Activated CD4-positive, alpha-beta T cell treated with anti-CD3 and anti-CD28 coated beads for 36 hours (primary cell): Measurements from ENCODE around the gene OCIAD1. TPM values are rescaled to one million over a fixed set of nuclear protein-coding genes. Genes with fewer than 3 reads are reported as not detected.

Experiments
- ATAC-seq: fragments of 200-7000 bp; cut with Tn5 transposase; one replicate; pipeline ENCODE4 v1.10.0; 2021; ENCODE audit warnings: mild to moderate bottlenecking, moderate library complexity
- CTCF ChIA-PET: fragments of 350-600 bp; sonication (Branson Sonifier 250); formaldehyde crosslinking; loops from one replicate; lab custom pipeline; 2021; ENCODE audit warnings: antibody characterized with exemption; lab: Charles Lee
- POLR2A ChIA-PET: fragments of 350-600 bp; sonication (Branson Sonifier 250); formaldehyde crosslinking; loops from one replicate; lab custom pipeline; 2021; ENCODE audit warnings: antibody characterized with exemption, inconsistent platforms; lab: Charles Lee
- DNase-seq: peaks from one replicate; pipeline ENCODE4 v3.0.0-alpha.2; 2020
- H3K27ac Mint-ChIP-seq: one replicate; pipeline ENCODE4 v1.8.0; 2021; ENCODE audit warnings: mixed read lengths
- H3K27me3 Mint-ChIP-seq: one replicate; pipeline ENCODE4 v1.8.0; 2021; ENCODE audit warnings: mixed read lengths
- H3K36me3 Mint-ChIP-seq: one replicate; pipeline ENCODE4 v1.8.0; 2021; ENCODE audit warnings: low read depth, mixed read lengths
- H3K4me1 Mint-ChIP-seq: one replicate; pipeline ENCODE4 v1.8.0; 2021; ENCODE audit warnings: mixed read lengths
- H3K4me3 Mint-ChIP-seq: one replicate; pipeline ENCODE4 v1.8.0; 2021; ENCODE audit warnings: mild to moderate bottlenecking, moderate library complexity, mixed read lengths
- H3K9me3 Mint-ChIP-seq: one replicate; pipeline ENCODE4 v1.8.0; 2021; ENCODE audit warnings: low read depth, mixed read lengths
- intact Hi-C, 2 experiments: fragments of 100-400 bp; cut with DNase I in 1 of 2; cut with micrococcal nuclease in 1 of 2; formaldehyde crosslinking; loops; one replicate each; pipeline versions ENCODE4 v1.14.2 to v1.15.1; 2022 to 2024; cut with DNase I, micrococcal nuclease
- total RNA-seq, 2 experiments: library from RNA; stranded (reverse); gene quantifications; one replicate each; pipeline ENCODE4 v1.2.3, GENCODE V29; 2021

The OCIAD1 gene, protein sequence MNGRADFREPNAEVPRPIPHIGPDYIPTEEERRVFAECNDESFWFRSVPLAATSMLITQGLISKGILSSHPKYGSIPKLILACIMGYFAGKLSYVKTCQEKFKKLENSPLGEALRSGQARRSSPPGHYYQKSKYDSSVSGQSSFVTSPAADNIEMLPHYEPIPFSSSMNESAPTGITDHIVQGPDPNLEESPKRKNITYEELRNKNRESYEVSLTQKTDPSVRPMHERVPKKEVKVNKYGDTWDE
- total RNA-seq = 100 to 1,000 TPM; 113 to 162 TPM

DNA sequence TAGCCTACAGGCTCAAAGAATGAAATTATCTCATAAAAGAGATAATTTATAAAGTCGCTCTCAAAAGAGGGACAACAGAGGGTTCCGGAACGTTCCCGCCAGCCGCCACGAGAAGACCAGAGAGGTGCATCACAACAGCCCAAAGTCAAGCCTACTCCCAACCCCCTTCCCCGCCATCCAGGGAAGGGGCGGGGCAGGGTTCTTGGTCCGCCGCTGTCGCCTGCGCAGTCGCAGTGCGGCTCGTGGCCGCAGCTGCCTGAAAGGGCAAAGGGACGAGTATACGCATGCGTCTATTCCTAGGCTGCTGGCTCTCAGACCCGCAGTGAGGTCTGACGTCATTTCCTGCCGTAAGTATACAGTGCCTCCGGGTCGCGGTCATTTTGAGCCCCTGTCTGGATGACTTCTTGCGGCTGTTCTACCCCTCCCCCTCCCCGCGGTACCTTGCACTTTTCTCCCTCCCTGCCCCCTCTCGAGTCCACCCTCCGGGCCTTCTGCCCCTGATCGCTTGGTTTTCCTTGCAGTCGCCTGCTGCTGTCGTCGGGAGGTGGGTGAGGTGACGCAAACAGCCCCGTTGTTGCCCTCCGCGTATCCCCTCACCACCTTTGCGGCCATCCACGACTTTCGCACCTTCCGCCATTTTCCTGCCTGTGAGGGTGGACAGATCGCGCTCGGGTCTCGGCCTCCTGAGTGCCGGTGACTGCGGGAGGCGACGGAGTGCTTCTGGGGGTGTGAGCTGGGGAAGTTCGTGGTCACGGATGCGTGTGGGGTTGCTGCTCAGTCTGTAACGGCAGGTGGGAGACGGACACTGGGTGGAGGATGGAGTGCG lies at the start of gene OCIAD1:
OCIAD1 (plus strand) TSS at position 383 of the 826 bp plus-strand sequence. CDS start 1,537 bp downstream, outside the sequence.
- ATAC-seq (peak; percentile 99), DNase-seq (peak; percentile 96)
- Mint-ChIP-seq H3K36me3 (peaks cover 27% of the 10 kb centered on the region), H3K4me3 (peak within 1 kb of the TSS; percentile 100), H3K9me3 (no peaks in the 10 kb centered on the region), H3K27me3 (no peaks in the 10 kb centered on the region), H3K4me1 (peaks cover 23% of the 10 kb centered on the region), H3K27ac (peak within 1 kb of the TSS; percentile 100)
- intact Hi-C loops = loop anchor here (1.0 to 5.0 kb wide), 12 partner anchors 51 to 699 kb away; partner anchors contain the start of genes FRYL (in 2 of the 2), SLAIN2 (in 2 of the 2), OCIAD2 (in 1 of the 2) and TXK (in 1 of the 2)
- ChIA-PET CTCF (interaction anchor here (0.6 to 1.2 kb wide), 3 partner anchors 41 to 492 kb away, joined by 3 read pairs; no protein-coding TSS in a partner anchor), POLR2A (interaction anchor here (0.6 to 0.7 kb wide), 3 partner anchors 52 to 366 kb away, joined by 3 to 4 read pairs (median 3); no protein-coding TSS in a partner anchor)

DNA sequence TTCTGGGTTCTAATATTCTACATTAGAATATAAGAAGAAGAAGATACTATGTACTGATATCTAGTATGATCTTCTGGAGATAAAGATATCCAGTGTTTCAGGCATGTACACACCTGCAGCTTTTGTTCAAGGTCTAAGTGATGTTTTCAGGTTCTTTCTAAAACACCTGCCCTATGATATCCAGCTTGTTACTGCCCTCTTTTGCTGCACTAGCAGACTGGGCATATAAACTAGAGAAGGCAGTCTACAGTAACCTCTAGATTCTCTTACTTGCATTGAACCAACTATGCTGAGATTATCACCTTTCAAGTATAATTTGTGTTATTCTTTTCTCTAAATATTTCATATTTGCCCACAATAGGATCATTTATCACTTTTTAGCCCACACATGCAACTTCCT lies 48.9 kb upstream of the OCIAD1 start:
- Mint-ChIP-seq H3K27ac (no peak overlapping the region), H3K4me3 (no peak overlapping the region), H3K27me3 (no peaks in the 10 kb centered on the region), H3K36me3 (no peaks in the 10 kb centered on the region), H3K4me1 (peaks cover 25% of the 10 kb centered on the region), H3K9me3 (no peaks in the 10 kb centered on the region)
- intact Hi-C loops = loop anchor here in 1 of 2 experiments (5.0 to 10.0 kb wide), 2 partner anchors 183 to 205 kb away; no protein-coding TSS in a partner anchor
- ChIA-PET CTCF (interaction anchor here (0.8 to 1.2 kb wide), 2 partner anchors 125 to 587 kb away, joined by 3 to 4 read pairs; partner anchors contain the start of gene OCIAD2), POLR2A (no interaction called here)
- no peak for DNase-seq
- ATAC-seq = no peak

DNA sequence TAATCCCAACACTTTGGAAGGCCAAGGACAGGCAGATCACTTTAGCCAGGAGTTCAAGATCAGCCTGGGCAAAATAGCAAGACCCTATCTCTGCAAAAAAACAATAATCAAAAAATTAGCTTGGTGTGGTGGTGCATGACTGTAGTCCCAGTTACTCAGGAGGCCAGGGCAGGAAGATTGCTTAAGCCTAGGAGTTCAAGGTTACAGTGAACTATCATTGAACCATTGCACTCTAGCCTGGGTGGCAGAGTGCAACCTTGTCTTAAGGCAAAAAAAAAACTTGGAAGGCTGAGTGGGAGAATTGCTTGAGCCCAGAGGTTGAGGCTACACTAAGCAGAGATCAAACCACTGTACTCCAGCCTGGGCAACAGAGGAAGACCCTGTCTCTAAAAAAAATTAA lies 45.6 kb upstream of the OCIAD1 start:
- Mint-ChIP-seq H3K4me1 (peaks cover 11% of the 10 kb centered on the region), H3K9me3 (no peaks in the 10 kb centered on the region), H3K36me3 (no peaks in the 10 kb centered on the region), H3K4me3 (no peak overlapping the region), H3K27ac (no peak overlapping the region), H3K27me3 (no peaks in the 10 kb centered on the region)
- CTCF ChIA-PET = no interaction called here
- no peak for DNase-seq
- intact Hi-C loops = loop anchor here in 1 of 2 experiments (10.0 kb wide), 1 partner anchor 179 kb away; no protein-coding TSS in a partner anchor
- POLR2A ChIA-PET = no interaction called here
- ATAC-seq = no peak

DNA sequence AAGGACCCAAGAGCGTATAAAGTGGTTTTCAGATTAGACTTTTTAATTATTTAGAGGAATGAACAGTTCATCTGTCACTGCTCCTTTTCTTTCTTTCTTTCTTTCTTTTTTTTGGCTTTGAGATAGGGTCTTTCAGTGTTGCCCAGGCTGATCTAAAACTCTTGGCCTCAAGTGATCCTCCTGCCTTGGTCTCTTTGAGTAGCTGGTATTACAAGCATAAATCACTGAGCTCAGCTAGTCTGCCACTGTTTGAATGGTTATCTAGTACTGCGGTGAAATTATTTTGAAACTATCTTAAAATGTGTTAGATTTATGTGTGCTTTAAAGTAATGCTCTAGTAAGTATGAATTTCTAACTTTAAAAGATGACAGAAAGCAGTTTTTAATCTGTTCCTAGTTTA lies 44.3 kb upstream of the OCIAD1 start:
- no peaks in the 10 kb centered on the region for H3K27me3 Mint-ChIP-seq
- intact Hi-C loops = loop anchor here in 1 of 2 experiments (10.0 kb wide), 1 partner anchor 178 kb away; no protein-coding TSS in a partner anchor
- no peaks in the 10 kb centered on the region for H3K36me3 Mint-ChIP-seq
- no peak for DNase-seq
- ChIA-PET CTCF (interaction anchor here (1.0 kb wide), 1 partner anchor 9 kb away, joined by 3 read pairs; no protein-coding TSS in a partner anchor), POLR2A (no interaction called here)
- no peak for ATAC-seq
- H3K27ac Mint-ChIP-seq = no peak overlapping the region
- peaks cover 4% of the 10 kb centered on the region for H3K4me1 Mint-ChIP-seq
- no peak overlapping the region for H3K4me3 Mint-ChIP-seq
- no peaks in the 10 kb centered on the region for H3K9me3 Mint-ChIP-seq

DNA sequence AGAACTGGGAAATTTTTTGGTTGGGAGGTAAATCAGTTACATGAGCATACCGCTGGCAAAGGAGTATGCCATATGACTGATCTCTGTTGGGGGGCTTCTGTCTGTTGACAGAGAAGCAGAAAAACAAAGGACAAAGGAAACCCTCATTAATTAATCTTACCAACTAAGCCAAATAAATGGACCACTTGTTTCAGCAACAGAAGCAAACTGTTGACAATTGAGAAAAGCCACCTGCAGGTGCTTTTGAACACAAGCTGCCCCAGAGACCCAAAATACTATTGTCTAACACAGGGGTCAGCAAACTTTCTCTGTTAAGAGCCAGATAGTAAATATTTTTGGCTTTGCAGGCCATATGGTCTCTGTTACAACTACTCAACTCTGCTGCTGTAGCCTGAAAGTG lies 43.8 kb upstream of the OCIAD1 start:
- DNase-seq = no peak
- no peaks in the 10 kb centered on the region for H3K36me3 Mint-ChIP-seq
- no peaks in the 10 kb centered on the region for H3K27me3 Mint-ChIP-seq
- ATAC-seq = no peak
- intact Hi-C loops = loop anchor here in 1 of 2 experiments (10.0 kb wide), 1 partner anchor 178 kb away; no protein-coding TSS in a partner anchor
- no peak overlapping the region for H3K4me3 Mint-ChIP-seq
- H3K27ac Mint-ChIP-seq = no peak overlapping the region
- H3K4me1 Mint-ChIP-seq = peaks cover 3% of the 10 kb centered on the region
- ChIA-PET CTCF (no interaction called here), POLR2A (no interaction called here)
- H3K9me3 Mint-ChIP-seq = no peaks in the 10 kb centered on the region

DNA sequence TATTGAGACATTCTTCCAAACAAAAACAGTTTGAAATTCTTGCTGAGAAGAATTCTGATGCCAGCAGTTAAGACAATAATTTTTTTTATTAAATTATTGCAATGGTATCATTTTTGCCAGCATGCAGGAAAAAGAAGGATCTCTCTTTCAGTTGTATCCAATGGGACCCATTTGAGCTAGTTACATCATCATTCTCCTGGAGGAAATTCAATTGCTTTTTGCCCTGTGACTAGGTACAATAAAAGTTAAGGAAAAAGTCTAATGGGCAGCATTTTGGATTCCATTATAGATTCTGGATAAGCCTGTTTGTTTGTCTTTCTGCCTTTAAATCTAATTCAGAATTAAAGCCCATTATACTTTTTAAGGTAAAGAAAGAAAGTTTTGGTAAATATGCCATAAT lies 40.3 kb upstream of the OCIAD1 start:
- H3K4me1 Mint-ChIP-seq = peaks cover 13% of the 10 kb centered on the region
- H3K9me3 Mint-ChIP-seq = no peaks in the 10 kb centered on the region
- H3K27me3 Mint-ChIP-seq = no peaks in the 10 kb centered on the region
- ATAC-seq (no peak), DNase-seq (no peak)
- no peak overlapping the region for H3K27ac Mint-ChIP-seq
- H3K36me3 Mint-ChIP-seq = no peaks in the 10 kb centered on the region
- CTCF ChIA-PET = no interaction called here
- no peak overlapping the region for H3K4me3 Mint-ChIP-seq
- POLR2A ChIA-PET = no interaction called here
- intact Hi-C loops = no loop called here

DNA sequence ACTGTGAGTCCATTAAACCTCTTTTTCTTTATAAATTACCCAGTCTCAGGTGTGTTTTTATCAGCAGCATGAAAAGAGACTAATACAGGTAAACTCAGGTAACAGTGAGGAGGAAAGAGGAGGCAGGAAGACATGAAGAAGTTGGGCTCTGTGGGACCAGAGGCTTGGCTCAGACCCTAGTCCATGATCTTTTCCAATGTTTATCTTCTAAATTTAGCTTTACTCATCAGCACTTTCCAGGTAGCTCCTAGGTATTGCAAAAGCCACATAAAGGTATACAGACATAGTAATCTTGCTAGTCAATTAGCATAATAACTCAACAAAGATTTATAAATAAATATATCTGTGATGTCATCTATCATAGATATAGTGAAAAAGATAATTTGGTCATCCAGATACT lies 39.6 kb upstream of the OCIAD1 start:
- Mint-ChIP-seq H3K4me1 (peaks cover 13% of the 10 kb centered on the region), H3K36me3 (no peaks in the 10 kb centered on the region), H3K9me3 (no peaks in the 10 kb centered on the region), H3K27me3 (no peaks in the 10 kb centered on the region), H3K27ac (no peak overlapping the region), H3K4me3 (no peak overlapping the region)
- DNase-seq = no peak
- intact Hi-C loops = no loop called here
- ChIA-PET CTCF (no interaction called here), POLR2A (no interaction called here)
- no peak for ATAC-seq

DNA sequence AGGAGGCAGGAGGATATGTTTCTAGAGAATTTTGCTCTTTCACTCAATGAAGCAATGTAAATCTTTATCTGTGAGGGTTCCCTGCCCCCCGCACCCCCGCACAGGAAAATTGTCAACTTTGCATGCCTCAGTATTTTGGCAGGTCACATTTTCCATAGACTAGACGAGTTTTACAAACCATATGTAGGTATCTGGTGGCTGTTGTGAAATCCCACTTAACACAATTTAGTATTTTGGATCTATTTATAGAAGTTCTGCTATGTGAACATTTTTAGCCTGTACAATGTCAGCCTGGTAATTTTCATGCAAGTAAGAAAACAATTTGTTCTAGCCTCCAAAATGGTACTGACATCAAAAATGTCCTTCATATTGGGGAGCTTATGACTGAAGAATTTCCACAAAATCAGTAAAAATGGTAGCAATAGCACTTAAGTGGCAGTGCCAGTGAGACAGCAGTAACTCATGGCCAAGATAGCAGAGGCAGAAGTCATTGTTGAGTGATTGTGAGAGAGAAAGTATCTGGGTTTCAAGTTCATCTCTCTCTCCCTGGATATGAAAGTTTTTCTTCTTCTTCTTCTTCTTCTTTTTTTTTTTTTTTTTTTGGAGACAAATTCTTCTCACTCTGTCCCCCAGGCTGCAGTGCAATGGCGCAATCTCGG lies 38.4 kb upstream of the OCIAD1 start:
- Mint-ChIP-seq H3K9me3 (no peaks in the 10 kb centered on the region), H3K27ac (no peak overlapping the region), H3K36me3 (no peaks in the 10 kb centered on the region), H3K4me3 (no peak overlapping the region), H3K27me3 (no peaks in the 10 kb centered on the region), H3K4me1 (peaks cover 13% of the 10 kb centered on the region)
- intact Hi-C loops = no loop called here
- DNase-seq (peak; percentile 23), ATAC-seq (peak; percentile 64)
- CTCF ChIA-PET = interaction anchor here (0.7 to 1.8 kb wide), 2 partner anchors 12 to 214 kb away, joined by 4 read pairs; no protein-coding TSS in a partner anchor
- POLR2A ChIA-PET = interaction anchor here (0.6 kb wide), 1 partner anchor 40 kb away, joined by 3 read pairs; no protein-coding TSS in a partner anchor

DNA sequence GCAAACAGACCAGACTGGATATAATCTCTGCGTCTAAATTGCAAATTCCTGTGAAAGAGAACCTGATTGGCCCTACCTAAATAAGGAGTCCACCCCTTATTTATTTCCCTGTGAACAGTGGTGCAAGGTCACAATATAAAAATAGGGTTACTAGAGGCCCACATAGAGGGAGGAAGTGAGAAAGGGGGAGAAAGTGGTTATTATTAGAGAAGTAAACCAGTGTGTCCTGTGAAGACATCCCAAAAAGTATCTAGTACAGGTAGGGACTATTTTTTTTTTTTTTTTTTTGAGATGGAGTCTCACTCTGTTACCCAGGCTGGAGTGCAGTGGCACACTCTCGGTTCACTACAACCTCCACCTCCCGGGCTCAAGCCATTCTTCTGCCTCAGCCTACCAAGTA lies 35.8 kb upstream of the OCIAD1 start:
- intact Hi-C loops = no loop called here
- no peaks in the 10 kb centered on the region for H3K9me3 Mint-ChIP-seq
- H3K4me3 Mint-ChIP-seq = no peak overlapping the region
- ChIA-PET CTCF (interaction anchor here (1.2 to 1.3 kb wide), 2 partner anchors 9 to 106 kb away, joined by 3 to 4 read pairs; no protein-coding TSS in a partner anchor), POLR2A (no interaction called here)
- H3K27me3 Mint-ChIP-seq = no peaks in the 10 kb centered on the region
- no peak for ATAC-seq
- H3K27ac Mint-ChIP-seq = no peak overlapping the region
- DNase-seq = no peak
- H3K36me3 Mint-ChIP-seq = no peaks in the 10 kb centered on the region
- H3K4me1 Mint-ChIP-seq = peaks cover 13% of the 10 kb centered on the region

DNA sequence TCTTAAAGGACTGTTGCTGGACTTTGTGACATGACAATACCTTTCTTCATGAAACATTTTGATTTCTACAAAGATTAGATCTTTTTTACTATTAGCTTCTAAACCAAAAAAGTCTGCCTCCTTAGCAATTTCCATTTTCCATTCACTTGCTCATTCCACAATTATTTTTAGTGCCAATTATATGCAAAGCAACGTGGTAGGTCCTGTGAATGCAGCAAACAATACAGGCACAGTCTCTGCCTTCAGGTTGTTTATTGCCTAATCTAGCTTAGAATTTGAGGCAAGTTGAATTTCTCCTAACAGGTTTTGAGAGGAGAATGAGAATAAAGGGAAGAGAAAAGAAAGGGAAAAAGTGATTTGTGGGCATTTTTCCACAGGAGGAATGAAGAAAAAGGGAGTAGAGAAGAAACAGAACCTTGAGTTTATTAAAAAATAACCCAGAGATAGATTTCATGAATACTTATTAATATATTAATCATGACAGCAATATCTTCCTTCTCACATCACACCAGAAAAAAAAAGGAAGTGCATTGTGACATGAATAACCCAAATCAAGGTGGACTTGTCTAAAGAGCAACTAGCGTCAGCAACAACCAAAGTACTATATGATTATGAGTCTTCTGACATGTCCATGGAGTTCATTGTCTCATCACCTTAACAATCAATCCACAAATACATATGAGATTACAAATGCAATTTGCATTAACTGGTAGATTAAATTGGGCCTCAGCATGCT lies 34.5 kb upstream of the OCIAD1 start:
- no peaks in the 10 kb centered on the region for H3K36me3 Mint-ChIP-seq
- DNase-seq (no peak), ATAC-seq (no peak)
- no peaks in the 10 kb centered on the region for H3K27me3 Mint-ChIP-seq
- H3K27ac Mint-ChIP-seq = no peak overlapping the region
- H3K4me1 Mint-ChIP-seq = peaks cover 13% of the 10 kb centered on the region
- intact Hi-C loops = no loop called here
- ChIA-PET POLR2A (no interaction called here), CTCF (interaction anchor here (0.6 to 1.3 kb wide), 4 partner anchors 10 to 734 kb away, joined by 3 to 4 read pairs (median 4); partner anchors contain the start of gene FRYL)
- no peaks in the 10 kb centered on the region for H3K9me3 Mint-ChIP-seq
- H3K4me3 Mint-ChIP-seq = no peak overlapping the region
